Measurements from ENCODE around the gene TBCC. TPM values are rescaled to one million over a fixed set of nuclear protein-coding genes. Genes with fewer than 3 reads are reported as not detected.

TBCC gene
- total RNA-seq, result 28.9 and 30.2 TPM in 2 replicates
- polyA plus RNA-seq, result 22.1 and 31.5 TPM in 2 replicates

DNA sequence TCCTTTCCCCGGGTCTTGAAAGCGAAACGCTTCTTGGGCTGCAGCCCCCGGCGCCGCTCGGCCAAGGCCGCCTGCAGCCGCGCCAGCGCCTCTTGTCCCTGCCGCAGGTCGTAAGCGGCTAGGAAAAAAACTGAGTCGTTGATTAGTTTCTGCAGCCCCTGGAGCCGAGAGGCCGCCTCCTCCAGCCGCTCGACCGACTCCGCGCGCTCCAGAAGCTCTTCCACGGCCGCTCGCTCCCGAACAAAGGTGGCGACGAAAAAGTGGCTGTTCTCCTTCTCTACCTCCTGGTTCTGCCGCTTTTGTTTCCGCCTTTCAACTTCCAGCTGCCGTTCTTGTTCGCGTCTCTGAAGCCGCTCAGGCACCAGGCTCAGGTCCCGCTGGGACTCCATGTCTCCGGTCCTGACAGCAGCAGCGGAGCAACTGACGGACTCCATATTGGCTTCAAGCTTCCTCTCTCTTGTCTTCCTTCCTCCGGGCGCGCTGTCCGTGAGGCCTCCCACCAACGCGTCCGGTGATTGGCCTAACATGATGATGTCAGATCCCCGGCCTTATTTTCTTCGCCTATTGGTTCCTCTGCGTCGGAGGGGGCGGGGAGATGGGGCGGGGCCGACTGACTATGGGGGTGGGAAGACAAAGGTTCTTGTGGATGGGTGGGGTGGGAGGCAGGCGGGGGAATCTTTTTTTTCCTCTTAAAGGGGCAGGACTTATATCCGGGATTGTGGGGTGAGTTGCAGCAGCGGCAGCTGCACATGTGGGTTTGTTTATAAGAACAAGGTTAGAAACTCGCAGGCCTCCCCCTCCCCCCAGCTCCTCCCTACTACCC lies at the start of gene TBCC:
Gene TBCC (minus strand): TSS at position 464 of the 823 bp plus-strand sequence. CDS start 30 bp downstream, at position 434.
- no peaks in the 10 kb centered on the region for H3K9me3 ChIP-seq (ENCODE audit: low read depth)
- peak within 1 kb of the TSS; percentile 93 for H3K4me2 ChIP-seq
- H3K4me1 ChIP-seq (ENCODE audit: insufficient read depth), result peaks cover 16% of the 10 kb centered on the region
- no peaks in the 10 kb centered on the region for H3K36me3 ChIP-seq (replicated peaks; ENCODE audit: insufficient read depth, low read depth)
- peak within 1 kb of the TSS; percentile 96 for H3K27ac ChIP-seq
- under 1% methylated on average over 53 of the region's 57 CpGs for WGBS (ENCODE audit: low lambda C conversion rate, missing lambda C conversion rate)
- H3K27me3 ChIP-seq, result no peaks in the 10 kb centered on the region
- H2AFZ ChIP-seq, result peak within 1 kb of the TSS; percentile 96
- peaks cover 38% of the 10 kb centered on the region for H3K79me2 ChIP-seq
- peak within 1 kb of the TSS; percentile 73 for H3K4me3 ChIP-seq
- peak; percentile 98 for DNase-seq (ENCODE audit: low spot score)
- peaks cover 17% of the 10 kb centered on the region for H4K20me1 ChIP-seq (ENCODE audit: insufficient read depth, poor library complexity, severe bottlenecking)
- TF ChIP-seq EZH2 (IDR thresholded peaks at IDR 0.05; ENCODE audit: borderline replicate concordance), result no peak
- TF ChIP-seq EZH2phosphoT487 (IDR thresholded peaks at IDR 0.05; ENCODE audit: low read depth, severe bottlenecking, unreplicated experiment), result no peak
- no peak for TF ChIP-seq CTCF (IDR thresholded peaks at IDR 0.05; ENCODE audit: poor library complexity)
- no peaks in the 10 kb centered on the region for H3K9me2 ChIP-seq (replicated peaks; ENCODE audit: insufficient read depth)

DNA sequence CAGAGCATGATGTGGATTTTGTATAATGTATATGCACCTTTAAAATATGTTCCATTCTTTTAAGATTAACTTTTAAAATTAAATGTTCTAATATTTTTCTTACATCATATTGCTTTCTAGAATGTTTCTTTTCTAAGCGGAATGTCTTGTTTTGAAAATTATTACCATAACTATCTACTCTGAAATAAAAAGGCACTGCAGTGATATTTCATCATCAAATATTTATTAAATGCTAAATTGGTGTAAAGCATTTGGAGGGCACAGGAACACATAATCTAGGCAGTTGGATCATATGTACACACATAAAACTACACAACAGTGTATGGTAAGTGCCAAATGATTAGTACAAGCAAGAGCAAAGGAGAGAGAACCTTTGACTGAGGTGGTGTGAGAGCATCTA lies 49.7 kb upstream of the TBCC start:
- WGBS (ENCODE audit: low lambda C conversion rate, missing lambda C conversion rate), result 98% methylated on average over 1 of the region's 1 CpG
- no peak for TF ChIP-seq CTCF (IDR thresholded peaks at IDR 0.05; ENCODE audit: poor library complexity)
- TF ChIP-seq EZH2 (IDR thresholded peaks at IDR 0.05; ENCODE audit: borderline replicate concordance), result no peak
- TF ChIP-seq EZH2phosphoT487 (IDR thresholded peaks at IDR 0.05; ENCODE audit: low read depth, severe bottlenecking, unreplicated experiment), result no peak
- no peaks in the 10 kb centered on the region for H4K20me1 ChIP-seq (ENCODE audit: insufficient read depth, poor library complexity, severe bottlenecking)
- H3K36me3 ChIP-seq (replicated peaks; ENCODE audit: insufficient read depth, low read depth), result no peaks in the 10 kb centered on the region
- H3K4me2 ChIP-seq, result no peak overlapping the region
- no peak overlapping the region for H3K27ac ChIP-seq
- DNase-seq (ENCODE audit: low spot score), result no peak
- H3K9me2 ChIP-seq (replicated peaks; ENCODE audit: insufficient read depth), result no peaks in the 10 kb centered on the region
- H3K4me3 ChIP-seq, result no peak overlapping the region
- no peaks in the 10 kb centered on the region for H3K27me3 ChIP-seq
- no peaks in the 10 kb centered on the region for H3K9me3 ChIP-seq (ENCODE audit: low read depth)
- peaks cover 4% of the 10 kb centered on the region for H3K79me2 ChIP-seq
- no peak overlapping the region for H2AFZ ChIP-seq
- peaks cover 3% of the 10 kb centered on the region for H3K4me1 ChIP-seq (ENCODE audit: insufficient read depth)

GRCh38 chr6:42791706-42792320 lies 45.9 kb upstream of the TBCC start:
- Histone ChIP-seq H3K4me1 (ENCODE audit: insufficient read depth) (peaks cover 9% of the 10 kb centered on the region), H3K9me3 (ENCODE audit: low read depth) (no peaks in the 10 kb centered on the region), H2AFZ (no peak overlapping the region), H4K20me1 (ENCODE audit: insufficient read depth, poor library complexity, severe bottlenecking) (peaks cover 14% of the 10 kb centered on the region), H3K79me2 (peaks cover 40% of the 10 kb centered on the region), H3K9me2 (replicated peaks; ENCODE audit: insufficient read depth) (no peaks in the 10 kb centered on the region), H3K4me3 (no peak overlapping the region), H3K27ac (no peak overlapping the region), H3K4me2 (no peak overlapping the region), H3K27me3 (no peaks in the 10 kb centered on the region), H3K36me3 (replicated peaks; ENCODE audit: insufficient read depth, low read depth) (no peaks in the 10 kb centered on the region)
- no peak for DNase-seq (ENCODE audit: low spot score)
- WGBS (ENCODE audit: low lambda C conversion rate, missing lambda C conversion rate), result 97% methylated on average over 3 of the region's 3 CpGs
- TF ChIP-seq EZH2phosphoT487 (IDR thresholded peaks at IDR 0.05; ENCODE audit: low read depth, severe bottlenecking, unreplicated experiment), result no peak
- TF ChIP-seq CTCF (IDR thresholded peaks at IDR 0.05; ENCODE audit: poor library complexity), result no peak

All from hepatocyte (in vitro differentiated cells).